Fibroblast of pulmonary artery (primary cell): Measurements from ENCODE around the gene RGMA.

Experiments used
- DNase-seq: peaks from one replicate; pipeline ENCODE4 v3.0.0-alpha.2; 2010; ENCODE audit warnings: low read depth
- H3K4me3 ChIP-seq: replicated peaks from 2 replicates; pipeline ENCODE4 v1.5.1; 2011; ENCODE audit warnings: low read depth, mild to moderate bottlenecking, control low read depth, low read length, moderate library complexity
- TF ChIP-seq, protein P1 (sequence below): IDR thresholded peaks from 2 replicates; pipeline ENCODE4 v1.5.1; 2011; ENCODE audit warnings: mild to moderate bottlenecking, control low read depth, low read length, inconsistent platforms; ENCODE audit errors: missing control alignments

The RGMA gene

GRCh38 chr15:93082861-93083260 lies 6.2 kb downstream of the RGMA start:
- TF ChIP-seq, protein P1, sequence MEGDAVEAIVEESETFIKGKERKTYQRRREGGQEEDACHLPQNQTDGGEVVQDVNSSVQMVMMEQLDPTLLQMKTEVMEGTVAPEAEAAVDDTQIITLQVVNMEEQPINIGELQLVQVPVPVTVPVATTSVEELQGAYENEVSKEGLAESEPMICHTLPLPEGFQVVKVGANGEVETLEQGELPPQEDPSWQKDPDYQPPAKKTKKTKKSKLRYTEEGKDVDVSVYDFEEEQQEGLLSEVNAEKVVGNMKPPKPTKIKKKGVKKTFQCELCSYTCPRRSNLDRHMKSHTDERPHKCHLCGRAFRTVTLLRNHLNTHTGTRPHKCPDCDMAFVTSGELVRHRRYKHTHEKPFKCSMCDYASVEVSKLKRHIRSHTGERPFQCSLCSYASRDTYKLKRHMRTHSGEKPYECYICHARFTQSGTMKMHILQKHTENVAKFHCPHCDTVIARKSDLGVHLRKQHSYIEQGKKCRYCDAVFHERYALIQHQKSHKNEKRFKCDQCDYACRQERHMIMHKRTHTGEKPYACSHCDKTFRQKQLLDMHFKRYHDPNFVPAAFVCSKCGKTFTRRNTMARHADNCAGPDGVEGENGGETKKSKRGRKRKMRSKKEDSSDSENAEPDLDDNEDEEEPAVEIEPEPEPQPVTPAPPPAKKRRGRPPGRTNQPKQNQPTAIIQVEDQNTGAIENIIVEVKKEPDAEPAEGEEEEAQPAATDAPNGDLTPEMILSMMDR = no peak

GRCh38 chr15:93081399-93081798 lies 7.6 kb downstream of the RGMA start:
- no peak overlapping the region for H3K4me3 ChIP-seq
- no peak for DNase-seq
- TF ChIP-seq, protein P1 = no peak

More at GRCh38 chr15:93082861-93083260, 6.2 kb downstream of the RGMA start:
- DNase-seq = no peak
- no peak overlapping the region for H3K4me3 ChIP-seq

DNA sequence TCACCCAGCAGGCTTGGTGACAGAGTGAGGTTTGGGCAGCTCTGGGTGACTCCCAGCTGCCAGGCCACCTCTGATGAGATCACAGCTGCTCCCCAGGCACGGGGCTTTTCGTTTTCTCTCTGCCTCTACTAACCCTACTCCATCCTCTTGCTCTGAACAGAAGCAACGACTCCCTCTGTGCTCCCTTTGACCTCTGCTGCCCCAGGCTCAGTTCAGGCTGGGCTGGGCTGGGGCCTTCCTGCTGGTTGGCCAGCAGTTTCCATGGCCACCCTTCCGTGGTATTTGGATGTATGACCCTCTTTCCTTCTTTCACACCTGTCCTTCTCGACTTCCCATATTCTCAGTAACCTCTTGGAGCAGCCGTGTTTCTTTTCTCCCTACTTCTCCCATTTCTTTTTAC lies 8.6 kb downstream of the RGMA start:
- H3K4me3 ChIP-seq = no peak overlapping the region
- DNase-seq = no peak
- TF ChIP-seq, protein P1 = no peak

DNA sequence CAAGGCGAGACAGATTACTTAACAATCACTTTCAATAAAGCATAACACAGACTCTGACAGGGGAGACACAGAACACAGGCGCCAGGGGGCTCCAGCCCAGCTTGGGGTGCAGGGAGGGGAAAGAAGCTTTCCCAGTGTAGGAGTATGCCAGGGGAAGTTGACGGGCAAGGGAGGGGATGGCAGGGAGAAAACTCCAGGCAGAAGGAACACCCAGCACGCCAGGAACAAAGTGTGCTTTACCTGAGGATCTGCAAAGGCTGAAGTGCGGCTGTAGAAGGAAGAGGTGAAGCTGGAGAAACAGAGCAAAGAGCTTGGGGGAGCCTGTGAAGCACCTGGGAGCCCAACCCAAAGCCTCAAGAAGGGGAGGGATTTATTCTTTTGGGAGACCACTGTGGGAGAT lies 12.1 kb downstream of the RGMA start:
- no peak for DNase-seq
- H3K4me3 ChIP-seq = no peak overlapping the region
- TF ChIP-seq, protein P1 = no peak

DNA sequence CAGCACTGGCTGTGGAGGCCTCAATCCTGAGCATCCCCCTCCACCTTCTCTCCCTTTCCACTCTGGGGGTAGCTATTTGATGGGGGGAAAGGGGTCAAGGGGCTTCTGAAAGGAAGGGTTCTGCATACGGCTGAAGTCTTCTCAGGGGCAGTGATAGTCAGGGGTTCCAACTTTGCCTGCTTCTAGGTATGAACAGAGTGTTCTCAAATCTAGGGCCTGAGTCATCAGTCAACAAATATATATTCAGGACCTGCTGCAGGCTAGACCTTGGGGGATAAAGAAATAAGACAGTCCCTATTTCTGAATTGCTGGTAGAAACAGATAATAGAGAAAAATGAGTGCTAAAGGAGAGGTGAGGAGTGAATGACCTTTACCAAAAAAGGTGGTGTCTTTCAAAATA lies 12.8 kb downstream of the RGMA start:
- no peak overlapping the region for H3K4me3 ChIP-seq
- no peak for DNase-seq
- TF ChIP-seq, protein P1 = no peak

DNA sequence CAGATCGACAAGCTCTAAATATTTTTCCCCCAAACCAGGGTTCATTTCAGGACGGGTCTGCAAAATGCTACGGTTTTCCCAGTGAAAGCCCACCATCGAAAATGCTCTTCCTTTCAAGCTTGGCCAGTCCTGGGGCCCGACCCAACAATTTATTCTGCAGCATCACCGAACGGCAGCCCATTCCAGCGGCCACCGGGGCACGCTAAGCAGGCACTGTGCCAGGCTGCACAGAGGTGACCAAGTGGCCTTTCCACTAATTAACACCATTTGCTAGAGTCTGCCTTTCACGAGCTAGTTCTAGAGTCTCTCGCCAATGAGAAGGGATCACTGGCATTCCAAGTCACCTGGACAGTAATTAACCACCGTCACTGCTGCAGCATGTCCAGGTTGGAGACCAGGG lies 14.4 kb downstream of the RGMA start:
- TF ChIP-seq, protein P1 = no peak
- H3K4me3 ChIP-seq = no peak overlapping the region
- DNase-seq = no peak

- peak overlapping the region; percentile 36 for H3K4me3 ChIP-seq
- TF ChIP-seq, protein P1 = no peak
- no peak for DNase-seq
Measured at GRCh38 chr15:93073465-93073952, 15.5 kb downstream of the RGMA start.
